HG02981 (cell line): ENCODE measurements around the gene CFAP20.

Source experiments
- ATAC-seq: cut with Tn5 transposase; IDR thresholded peaks from one replicate; pipeline ENCODE4 v1.9.1; 2021; ENCODE audit warnings: mild to moderate bottlenecking, moderate library complexity; ENCODE audit not compliant: unreplicated experiment

The CFAP20 gene

GRCh38 chr16:58125041-58125440 lies 4.1 kb downstream of the CFAP20 start:
- ATAC-seq = no peak

DNA sequence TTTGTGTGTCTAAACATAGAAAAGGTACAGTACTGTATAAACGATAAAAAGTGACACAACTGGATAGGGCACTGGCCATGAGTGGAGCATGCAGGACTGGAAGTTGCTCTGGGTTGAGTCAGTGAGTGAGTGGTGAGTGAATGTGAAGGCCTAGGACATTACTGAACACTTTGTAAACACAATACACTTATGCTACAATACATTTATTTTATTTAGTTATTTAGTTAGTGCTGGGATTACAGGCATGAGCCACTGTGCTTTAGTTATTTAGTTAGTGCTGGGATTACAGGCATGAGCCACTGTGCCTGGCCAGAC lies 4.6 kb downstream of the CFAP20 start:
- ATAC-seq = no peak

GRCh38 chr16:58123896-58124600 lies 5.1 kb downstream of the CFAP20 start:
- ATAC-seq = no peak

GRCh38 chr16:58121132-58121531 lies 8.0 kb downstream of the CFAP20 start:
- no peak for ATAC-seq

- no peak for ATAC-seq
Observed at GRCh38 chr16:58120234-58120633, 8.9 kb downstream of the CFAP20 start.

DNA sequence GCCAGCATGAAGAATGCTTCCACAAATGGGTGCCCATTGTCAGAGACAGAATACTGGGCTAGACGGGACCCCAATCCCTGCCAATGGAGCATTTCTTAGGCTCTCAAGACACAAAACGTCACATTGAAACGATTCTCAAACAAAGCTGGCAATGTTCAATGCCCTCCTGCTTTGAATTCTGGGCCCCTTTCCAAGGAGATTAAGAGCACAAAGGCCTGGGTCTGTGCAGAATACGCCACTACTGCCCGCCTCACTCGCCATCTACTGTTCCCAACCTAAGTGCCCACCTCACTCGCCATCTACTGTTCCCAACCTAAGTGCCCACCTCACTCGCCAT lies 9.7 kb downstream of the CFAP20 start:
- no peak for ATAC-seq

DNA sequence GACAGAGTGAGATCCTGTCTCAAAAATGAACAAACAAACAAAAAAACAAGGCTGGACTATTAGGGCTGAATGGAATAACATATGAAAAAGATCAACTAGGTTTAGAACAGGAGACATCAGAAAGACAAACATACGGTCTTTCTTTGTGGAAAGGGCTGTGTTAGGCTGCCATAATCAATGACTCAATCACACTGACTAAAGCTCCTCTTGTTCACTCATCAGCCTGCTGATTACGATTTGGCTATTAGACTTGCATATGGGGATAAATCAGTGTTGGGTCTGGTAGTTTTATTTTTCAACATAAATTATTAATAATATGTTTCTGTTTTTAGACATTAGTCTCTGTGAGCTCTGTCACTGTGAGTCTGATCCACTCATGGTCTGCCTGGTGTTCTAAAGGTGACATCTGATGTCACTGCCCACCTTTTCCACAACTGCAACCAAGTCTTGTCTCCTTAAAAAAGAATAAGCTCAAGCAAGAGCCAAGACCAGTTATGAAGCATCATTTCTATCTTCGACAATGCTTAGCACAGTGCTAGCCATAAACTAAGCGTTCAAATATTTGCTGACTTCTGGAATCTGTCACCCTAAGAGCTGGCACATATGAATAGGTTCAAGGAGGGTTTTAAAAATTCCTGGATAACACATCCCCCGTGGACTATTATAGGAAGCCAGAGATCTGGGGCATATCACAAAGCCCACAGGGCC lies 10.2 kb downstream of the CFAP20 start:
- no peak for ATAC-seq

- ATAC-seq = no peak
Observed at GRCh38 chr16:58116529-58116928, 12.7 kb downstream of the CFAP20 start.

DNA sequence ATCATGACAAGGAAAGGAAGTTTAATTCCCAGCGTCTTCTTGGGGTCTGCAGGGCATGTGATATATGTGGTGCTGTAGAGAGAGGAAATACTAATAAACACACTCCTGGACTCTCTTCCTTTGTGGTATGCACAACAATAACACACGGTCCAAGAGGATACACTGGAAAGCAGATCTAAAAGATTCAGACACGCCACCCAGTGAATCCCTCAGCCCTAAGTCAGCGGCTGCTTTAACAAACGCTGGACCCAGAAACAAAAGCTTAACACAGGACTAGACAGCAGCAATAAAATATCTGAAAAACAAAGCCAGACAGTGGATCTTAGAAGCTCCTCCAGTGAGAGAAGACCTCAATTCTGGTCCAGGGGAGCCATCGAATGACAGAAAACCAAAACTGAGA lies 13.1 kb downstream of the CFAP20 start:
- no peak for ATAC-seq

DNA sequence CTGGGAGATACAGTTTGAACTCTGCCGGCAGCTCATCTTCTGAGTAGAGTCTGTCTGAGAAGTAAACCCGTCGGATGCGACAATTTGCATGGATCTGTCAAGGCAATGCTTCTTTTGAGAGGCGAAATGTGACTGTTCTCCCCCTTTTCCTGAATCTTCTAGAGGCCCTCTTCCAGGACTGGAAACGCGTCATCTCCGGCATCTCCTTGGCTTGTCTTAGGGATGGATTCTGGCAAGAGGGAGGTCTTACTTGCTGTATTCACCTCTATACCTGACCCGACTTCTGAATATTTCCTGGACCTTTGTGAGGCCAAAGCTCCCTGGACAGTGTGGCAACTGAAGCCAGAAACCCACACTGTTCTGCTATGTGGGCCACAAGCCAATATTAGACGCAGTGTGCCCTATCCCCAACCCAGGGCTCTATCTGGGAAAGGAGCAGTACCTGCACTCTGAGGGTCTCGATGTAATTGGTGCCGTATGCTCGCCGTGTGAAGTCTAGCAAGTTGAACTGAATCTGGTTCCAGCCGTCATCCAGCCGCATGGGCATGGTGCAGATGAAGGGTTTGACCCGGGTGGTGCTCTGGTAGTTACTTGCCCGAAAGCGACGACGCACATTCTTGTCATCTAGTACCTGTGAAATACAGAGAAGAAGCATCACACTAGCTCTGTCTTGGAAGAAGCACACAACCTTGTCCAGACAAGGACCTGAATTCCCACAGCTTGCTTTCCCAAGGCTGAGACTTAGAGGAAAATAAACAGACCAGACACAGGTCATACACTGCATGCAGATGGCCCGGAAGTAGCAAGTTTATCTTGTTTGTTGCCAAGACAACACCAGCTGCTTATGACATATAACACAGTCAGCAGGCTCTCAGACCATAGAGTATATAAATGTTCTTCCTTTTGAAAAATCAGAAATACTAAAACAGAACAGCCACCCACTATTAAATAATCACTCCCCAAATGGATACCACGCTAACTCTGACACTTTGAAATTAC lies 14.1 kb downstream of the CFAP20 start:
- ATAC-seq = no peak

GRCh38 chr16:58111302-58111627 lies 17.9 kb downstream of the CFAP20 start:
- no peak for ATAC-seq

GRCh38 chr16:58110571-58111301 lies 18.4 kb downstream of the CFAP20 start:
- ATAC-seq = no peak

- no peak for ATAC-seq
Observed at GRCh38 chr16:58109881-58110280, 19.3 kb downstream of the CFAP20 start.

DNA sequence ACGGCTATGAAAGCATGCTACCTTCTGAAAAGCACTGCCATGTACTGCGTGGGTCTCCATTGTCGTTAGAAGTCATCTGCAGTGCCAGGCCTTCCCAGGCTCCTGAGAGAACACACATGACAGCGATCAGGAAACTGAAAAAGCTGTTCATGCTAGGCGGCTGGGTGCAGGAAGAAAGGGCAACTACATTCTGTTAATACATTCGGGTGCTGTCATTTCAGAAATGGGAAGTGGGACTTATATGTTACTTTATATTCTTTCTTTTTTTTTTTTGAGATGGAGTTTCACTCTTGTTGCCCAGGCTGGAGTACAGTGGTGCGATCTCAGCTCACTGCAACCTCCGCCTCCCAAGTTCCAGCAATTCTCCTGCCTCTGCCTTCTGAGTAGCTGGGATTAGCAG lies 19.9 kb downstream of the CFAP20 start:
- ATAC-seq = no peak

- ATAC-seq = no peak
Observed at GRCh38 chr16:58107709-58108108, 21.5 kb downstream of the CFAP20 start.

DNA sequence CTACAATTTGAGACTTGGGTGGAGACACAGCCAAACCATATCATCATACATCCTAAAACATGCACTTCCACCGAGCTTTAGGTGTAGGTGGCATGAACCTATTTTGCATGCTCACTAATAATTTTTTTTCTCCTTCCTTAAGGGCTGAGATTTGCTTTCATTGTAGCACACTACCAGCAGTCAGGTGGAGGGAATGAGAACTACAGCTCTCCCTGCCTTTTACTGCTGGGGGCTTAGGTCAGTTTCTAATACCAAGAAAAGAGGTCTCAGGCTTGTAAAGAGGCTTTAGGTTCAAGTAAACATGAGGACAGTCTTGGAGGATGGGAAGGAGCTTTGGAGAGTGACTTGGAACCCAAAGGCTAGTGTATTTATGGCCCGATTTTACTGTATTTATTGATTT lies 22.0 kb downstream of the CFAP20 start:
- no peak for ATAC-seq

DNA sequence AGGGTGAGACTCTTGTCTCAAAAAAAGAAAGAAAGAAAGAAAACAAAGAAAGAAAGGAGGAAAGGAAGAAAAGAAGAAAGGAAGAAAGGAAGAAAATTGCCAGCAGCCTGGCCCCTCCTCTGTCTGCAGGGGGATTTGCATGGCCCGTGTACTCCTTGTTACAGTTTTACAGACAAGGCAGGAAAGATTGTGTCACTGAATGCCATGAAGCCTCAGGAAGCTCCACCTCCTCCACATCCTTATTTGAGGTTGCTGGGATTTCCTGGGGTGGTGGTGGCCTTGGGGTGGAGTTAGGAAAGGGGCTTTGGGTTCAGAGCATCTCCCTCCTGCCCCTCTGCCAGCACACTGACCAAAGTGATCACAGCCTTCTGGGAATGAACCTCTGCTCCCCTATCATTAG lies 23.6 kb downstream of the CFAP20 start:
- no peak for ATAC-seq

- peak; percentile 70 for ATAC-seq
Observed at GRCh38 chr16:58102665-58103392, 26.4 kb downstream of the CFAP20 start.

DNA sequence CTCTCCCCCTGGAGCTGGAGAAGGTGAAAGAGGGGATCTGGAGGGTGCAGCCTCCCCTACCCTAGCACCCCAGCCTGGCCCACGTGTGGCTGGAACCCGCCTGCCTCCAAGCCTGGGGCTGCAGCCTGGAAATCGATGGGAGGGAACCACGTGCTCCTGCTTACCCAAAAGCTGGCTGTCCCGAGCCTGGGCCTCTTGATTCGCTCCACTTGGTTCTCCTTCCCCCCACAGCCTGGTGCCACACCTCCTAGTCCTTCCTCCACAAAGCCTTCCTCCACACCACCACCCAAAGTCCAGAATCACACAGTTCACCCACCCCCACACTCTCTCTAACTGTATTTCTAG lies 29.3 kb downstream of the CFAP20 start:
- ATAC-seq = no peak

DNA sequence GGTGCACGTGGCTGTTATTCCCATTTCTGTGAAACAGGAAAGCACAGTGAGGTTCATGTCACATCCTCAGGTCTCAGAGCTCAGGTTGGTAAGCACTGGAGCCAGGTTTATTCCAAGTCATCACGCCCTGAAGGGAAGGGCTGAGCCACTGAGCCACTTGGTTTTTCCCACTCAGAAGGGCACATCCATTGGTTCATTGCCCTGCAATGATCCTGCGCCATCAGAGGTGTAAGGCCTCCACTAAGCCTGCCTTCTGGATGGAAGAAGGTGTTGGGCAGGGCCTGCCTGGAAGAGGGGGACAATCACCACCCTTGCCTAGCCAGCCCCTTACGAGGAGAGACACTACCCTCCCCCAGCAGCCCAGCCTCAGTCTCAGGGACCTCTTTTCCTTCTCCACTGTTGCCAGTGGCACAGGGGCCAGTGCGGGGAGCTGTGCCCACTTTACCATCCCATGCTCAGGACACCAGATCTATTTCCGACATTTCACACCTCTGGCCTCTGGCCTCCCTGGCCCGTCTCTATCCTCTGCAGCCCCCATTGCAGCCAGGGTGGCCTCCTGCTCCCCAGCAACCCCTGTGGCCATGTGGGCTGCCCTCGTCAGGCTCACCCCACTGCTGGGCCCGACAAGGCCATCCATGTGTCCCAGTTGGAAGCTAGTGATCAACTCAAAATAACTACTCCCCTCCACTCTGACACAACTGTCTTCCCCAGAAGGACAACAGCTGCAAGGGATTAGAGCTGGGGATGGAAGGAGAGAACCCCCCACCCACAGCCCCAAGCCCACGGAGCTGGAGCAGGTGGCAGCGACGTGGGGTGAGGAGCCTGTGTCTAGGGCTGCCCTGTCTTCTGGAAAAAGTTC lies 29.9 kb downstream of the CFAP20 start:
- ATAC-seq = no peak
